CMK (cell line): ENCODE measurements around the gene MZT2B.
"Not testable (repeated sequence)": the region's sequence is repeated elsewhere in the genome, so short reads cannot be mapped to it uniquely, and the experiment has no call there.

ENCODE experiments used
- DNase-seq: peaks from one replicate; pipeline ENCODE4 v3.0.0-alpha.2; 2010; ENCODE audit warnings: low read depth

Gene MZT2B

DNA sequence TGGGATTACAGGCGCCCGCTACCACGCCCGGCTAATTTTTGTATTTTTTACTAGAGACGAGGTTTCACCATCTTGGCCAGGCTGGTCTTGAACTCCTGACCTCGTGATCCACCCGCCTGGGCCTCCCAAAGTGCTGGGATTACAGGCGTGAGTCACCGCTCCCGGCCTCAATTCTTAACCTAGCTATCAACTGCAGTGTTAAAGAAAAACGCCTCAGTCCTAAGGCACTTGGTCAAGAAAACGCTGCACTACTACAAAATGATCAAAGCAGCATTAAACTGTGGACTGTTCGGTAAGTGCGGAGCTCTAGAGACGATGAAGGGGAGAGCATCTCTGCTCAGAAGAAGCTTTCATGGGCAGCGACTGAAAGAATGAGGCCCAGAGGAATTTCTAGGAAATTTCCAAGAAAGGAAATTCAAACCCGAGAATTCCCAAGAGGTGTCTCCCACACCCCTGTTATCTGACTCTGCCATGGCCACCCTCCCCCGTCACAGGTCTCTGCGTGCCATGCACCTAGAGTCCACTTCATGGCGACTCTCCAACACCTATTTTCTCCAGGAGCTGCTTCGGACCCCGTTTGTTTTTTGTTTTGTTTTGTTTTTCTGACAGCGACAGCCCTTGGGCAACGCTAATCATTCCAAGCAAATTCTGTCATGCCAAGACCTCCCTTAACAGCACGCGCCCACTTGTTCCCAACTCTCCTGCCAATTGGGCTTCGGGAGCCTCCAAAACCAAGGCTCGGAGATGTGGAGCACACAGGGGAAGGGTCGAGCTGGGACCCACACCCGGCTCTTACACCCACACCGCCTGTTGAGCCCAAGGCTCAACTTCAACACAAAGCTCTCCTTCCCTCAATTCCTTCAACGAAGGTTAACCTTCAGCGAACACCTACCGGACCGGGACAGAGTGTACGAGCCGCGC, 1.4 kb upstream of the MZT2B start:
- DNase-seq: not testable (repeated sequence)

DNA sequence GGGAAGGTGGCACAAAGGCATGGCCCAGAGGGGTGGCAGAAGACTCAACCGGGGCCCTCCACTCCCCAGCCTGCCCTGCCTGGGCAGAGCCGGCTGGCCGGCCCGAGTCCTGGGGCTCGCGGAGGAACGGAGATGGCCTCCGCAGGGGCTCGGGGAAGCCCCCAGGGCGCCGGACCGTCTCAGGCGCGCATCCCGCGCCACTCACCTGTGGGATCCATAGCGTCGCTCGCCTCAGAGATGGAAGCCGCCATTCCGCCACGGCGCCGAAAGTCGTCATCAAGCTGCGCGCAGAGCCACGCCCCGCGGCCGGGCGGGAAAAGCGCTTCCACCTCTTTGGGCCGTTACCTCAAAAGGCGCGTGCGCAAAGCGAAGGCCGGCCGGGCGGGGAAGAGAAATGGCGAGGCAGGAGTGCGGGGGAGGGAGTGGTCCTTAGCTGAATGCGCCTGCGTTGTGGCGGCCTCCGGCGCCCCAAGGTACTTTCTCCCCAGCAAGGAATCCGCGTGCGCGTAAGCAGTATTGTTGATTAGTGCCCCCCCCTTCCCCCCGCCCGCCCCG, 660 bp upstream of the MZT2B start, which contains the start of gene SMPD4:
Gene SMPD4, minus strand, starts transcription at position 278 of the 555 bp plus-strand sequence. CDS start 5,010 bp downstream, outside the sequence.
- DNase-seq: peak; percentile 76

GRCh38 chr2:130182826-130183511, 907 bp downstream of the MZT2B start:
- not testable (repeated sequence) for DNase-seq

DNA sequence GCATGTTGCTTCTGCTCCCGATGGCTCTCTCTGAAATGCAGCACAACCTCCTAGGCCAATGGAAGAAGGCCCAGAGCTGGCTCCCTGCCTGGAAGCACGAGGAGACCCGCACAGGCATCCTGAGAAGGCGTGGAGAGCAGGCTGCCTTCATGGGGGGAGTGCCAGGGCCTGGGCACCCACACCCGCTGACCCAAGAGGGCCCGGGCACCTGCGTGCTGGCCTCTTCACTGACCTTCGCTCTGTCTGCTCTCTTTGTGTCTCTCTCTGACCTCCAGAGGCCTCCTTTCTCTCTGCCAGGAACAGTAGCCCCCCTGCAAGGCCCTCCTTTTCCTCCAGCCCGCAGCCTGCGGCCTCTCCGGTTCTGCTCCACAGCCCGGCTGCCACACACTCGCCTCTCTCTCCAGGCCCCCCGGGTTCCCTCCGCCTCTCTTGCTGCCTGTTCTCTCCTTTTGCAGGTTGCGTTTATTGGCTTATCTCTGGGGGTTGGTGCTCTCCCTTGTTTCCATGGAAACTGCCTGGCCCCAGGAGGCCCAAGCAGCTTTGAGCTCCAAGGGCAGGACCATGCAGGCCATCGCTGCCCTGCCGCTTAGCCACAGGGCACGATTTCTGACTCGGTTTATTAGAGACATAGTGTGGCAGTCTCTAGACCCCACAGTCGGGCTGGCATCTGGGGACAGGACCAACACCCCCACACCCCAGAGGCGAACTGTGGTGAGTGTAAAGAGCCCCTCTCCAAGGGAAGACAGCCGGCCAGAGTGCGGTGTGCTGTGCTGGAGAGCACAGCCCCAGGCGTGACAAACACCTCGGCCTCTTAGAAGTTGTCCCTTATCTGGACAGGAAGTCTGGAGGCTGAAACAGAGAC, 1.7 kb downstream of the MZT2B start:
- no peak for DNase-seq

- no peak for DNase-seq
Measured at GRCh38 chr2:130185436-130185835, 3.4 kb downstream of the MZT2B start.

- no peak for DNase-seq
Measured at GRCh38 chr2:130185896-130186295, 3.8 kb downstream of the MZT2B start.

- DNase-seq: no peak
Measured at GRCh38 chr2:130186391-130186790, 4.3 kb downstream of the MZT2B start.

DNA sequence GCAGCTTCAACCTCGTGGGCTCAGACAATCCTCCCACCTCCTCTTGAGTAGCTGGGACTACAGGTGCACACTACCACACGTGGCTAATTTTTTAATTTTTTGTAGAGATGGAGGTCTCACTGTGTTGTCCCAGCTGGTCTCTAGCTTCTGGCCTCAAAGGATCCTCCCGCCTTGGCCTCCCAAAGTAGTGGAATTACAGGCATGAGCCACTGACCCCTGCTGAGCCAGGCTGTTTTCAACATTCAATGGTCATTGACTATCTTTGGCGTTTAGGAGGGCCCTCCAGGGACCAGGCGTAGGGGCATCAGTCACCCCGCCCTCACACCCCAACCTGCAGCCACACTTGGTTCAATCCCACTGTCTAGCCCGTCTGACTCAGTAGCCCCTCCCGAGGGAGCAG, 5.2 kb downstream of the MZT2B start:
- DNase-seq: no peak

GRCh38 chr2:130187859-130188792, 6.1 kb downstream of the MZT2B start:
- not testable (repeated sequence) for DNase-seq

GRCh38 chr2:130188958-130189357, 6.9 kb downstream of the MZT2B start:
- not testable (repeated sequence) for DNase-seq

DNA sequence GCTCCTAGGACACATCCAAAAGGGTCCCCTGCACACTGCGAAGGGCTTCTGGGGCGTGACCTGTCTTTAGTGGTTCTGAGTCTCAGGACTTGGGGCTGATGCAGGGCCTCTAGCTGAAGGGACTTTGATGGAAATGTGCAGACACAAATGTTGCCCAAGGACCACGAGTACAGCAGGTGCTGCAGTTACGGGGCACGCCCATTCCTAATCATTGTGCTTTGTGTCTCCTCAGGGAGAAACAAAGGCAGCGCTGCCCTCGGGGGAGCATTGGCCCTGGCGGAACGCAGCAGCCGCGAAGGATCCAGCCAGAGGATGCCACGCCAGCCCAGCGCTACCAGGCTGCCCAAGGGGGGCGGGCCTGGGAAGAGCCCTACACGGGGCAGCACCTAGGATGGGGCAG, 8.2 kb downstream of the MZT2B start:
- DNase-seq: no peak

DNA sequence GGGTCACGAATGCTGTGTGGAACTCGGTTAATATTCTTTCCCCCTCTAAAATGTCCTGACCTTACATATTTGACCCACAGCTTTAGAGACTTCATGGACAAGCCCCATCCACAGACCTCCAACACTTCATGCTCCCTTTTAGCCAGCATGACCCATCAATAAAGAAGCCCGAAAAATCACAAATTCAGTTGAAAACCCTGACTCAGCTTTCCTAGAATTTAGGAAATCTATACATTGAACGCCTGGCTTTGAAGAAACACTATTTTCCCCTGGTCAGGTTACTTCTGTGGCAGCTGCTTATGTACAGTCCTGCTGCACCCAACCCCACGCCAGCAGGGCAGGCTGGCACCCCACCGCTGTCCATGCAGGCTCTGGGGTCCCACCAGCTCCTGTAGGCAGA, 9.3 kb downstream of the MZT2B start:
- DNase-seq: not testable (repeated sequence)

- DNase-seq: not testable (repeated sequence)
Measured at GRCh38 chr2:130192451-130192850, 10.4 kb downstream of the MZT2B start.

- DNase-seq: not testable (repeated sequence)
Measured at GRCh38 chr2:130193824-130194223, 11.8 kb downstream of the MZT2B start.

- DNase-seq: not testable (repeated sequence)
Measured at GRCh38 chr2:130195089-130195635, 13.1 kb downstream of the MZT2B start.

- not testable (repeated sequence) for DNase-seq
Measured at GRCh38 chr2:130196052-130196451, 14.0 kb downstream of the MZT2B start.

DNA sequence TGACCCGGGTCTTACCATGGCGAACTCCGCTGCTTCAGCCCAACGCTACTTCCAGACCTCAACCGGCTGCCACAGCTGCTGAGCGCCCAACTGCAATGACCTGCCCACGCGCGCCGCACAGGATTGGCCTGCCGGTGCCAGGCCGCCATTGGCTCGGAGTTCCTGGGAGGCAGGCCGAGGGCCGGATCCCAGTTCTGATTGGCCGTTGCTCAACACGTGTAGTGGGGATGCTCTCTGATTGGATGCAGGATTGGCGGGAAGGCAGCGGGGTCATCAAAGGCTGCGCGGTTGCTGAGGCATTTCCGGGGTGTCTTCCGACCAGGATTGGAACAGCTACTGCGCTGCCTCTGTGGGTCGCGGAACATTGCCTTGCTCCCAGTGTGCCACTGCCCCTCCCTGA, 16.3 kb downstream of the MZT2B start, which contains the start of gene TUBA3E:
Gene TUBA3E, minus strand, starts transcription at position 97 of the 400 bp plus-strand sequence. Its CDS starts 79 bp downstream, at position 18.
- no peak for DNase-seq

GRCh38 chr2:130202518-130202917, 20.5 kb downstream of the MZT2B start:
- DNase-seq: not testable (repeated sequence)

GRCh38 chr2:130203150-130203549, 21.1 kb downstream of the MZT2B start:
- not testable (repeated sequence) for DNase-seq

DNA sequence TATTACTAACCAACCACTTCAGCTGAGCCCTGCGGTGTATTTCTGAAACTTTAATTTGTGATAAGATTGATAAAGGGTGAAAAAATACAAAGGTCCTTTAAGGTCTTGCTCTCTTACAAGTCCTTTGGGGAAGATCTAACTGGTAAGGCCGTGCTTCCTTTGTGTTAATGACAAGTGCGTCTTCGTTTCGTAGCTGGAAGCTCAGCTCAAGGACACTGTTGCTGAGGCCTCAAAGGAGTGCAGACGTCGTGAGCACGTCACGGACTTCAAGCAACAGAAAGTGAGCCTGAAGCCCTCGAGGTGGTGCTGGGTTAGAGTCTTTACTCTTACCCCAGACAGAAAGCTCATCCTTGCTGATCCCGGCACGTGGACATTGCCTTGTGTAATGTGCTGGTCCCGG, 25.0 kb downstream of the MZT2B start:
- not testable (repeated sequence) for DNase-seq
